HEK293 (cell line): ENCODE results near the gene NAALADL2.

ENCODE experiments used
- CTCF ChIA-PET: fragments of 350-600 bp; formaldehyde crosslinking; extraction: SDS; loops from one replicate; lab custom pipeline; 2021; ENCODE audit warnings: antibody characterized with exemption; lab: Yijun Ruan, JAX
- POLR2A ChIA-PET: fragments of 300-600 bp; formaldehyde crosslinking; extraction: SDS; loops from one replicate; lab custom pipeline; 2020; ENCODE audit warnings: antibody characterized with exemption, inconsistent platforms; lab: Yijun Ruan, JAX
- H3K27ac ChIP-seq: fragments of 200-500 bp; sonication (Bioruptor generic); 2 replicates; pipeline ENCODE4 v1.5.1; 2014; ENCODE audit warnings: low read depth, low read length, control low read depth, inconsistent platforms; ENCODE audit errors: extremely low read depth
- H3K36me3 ChIP-seq, 2 experiments: fragments of 200-500 bp in 1 of 2; sonication (Bioruptor generic) in 1 of 2; 1 replicate in 1 of 2; 2 replicates in 1 of 2; pipeline ENCODE4 v1.5.1; 2014 to 2017; ENCODE audit warnings: inconsistent platforms in 2 of 2, low read length in 2 of 2; ENCODE audit not compliant: control insufficient read depth in 2 of 2, insufficient read depth in 1 of 2
- H3K4me1 ChIP-seq: fragments of 200-500 bp; sonication (Bioruptor generic); 2 replicates; pipeline ENCODE4 v1.5.1; 2014; ENCODE audit warnings: mild to moderate bottlenecking, low read length, inconsistent platforms; ENCODE audit not compliant: control insufficient read depth, insufficient read depth
- H3K4me3 ChIP-seq: 2 replicates; pipeline ENCODE4 v1.5.1; 2011; ENCODE audit warnings: low read depth, mild to moderate bottlenecking, control low read depth, low read length, moderate library complexity
- H3K9me3 ChIP-seq: fragments of 200-500 bp; sonication (Bioruptor generic); 2 replicates; pipeline ENCODE4 v1.5.1; 2014; ENCODE audit warnings: low read depth, low read length, inconsistent platforms; ENCODE audit not compliant: control insufficient read depth, insufficient read depth
- HOXD13 ChIP-seq: sonication (generic); formaldehyde crosslinking; IDR thresholded peaks from 2 replicates; pipeline ENCODE4 v1.8.0; 2022; ENCODE audit warnings: missing genetic modification reagents, borderline replicate concordance
- OSR2 ChIP-seq: fragments of 450-650 bp; formaldehyde crosslinking; IDR thresholded peaks from 2 replicates; pipeline ENCODE4 v1.5.1; 2016; ENCODE audit warnings: missing biosample characterization, missing genetic modification characterization
- TCF7L2 ChIP-seq: IDR thresholded peaks from 2 replicates; pipeline ENCODE4 v1.6.1; 2011; ENCODE audit warnings: low read depth, mild to moderate bottlenecking, inconsistent platforms, low read length, moderate library complexity, borderline replicate concordance
- ZFP37 ChIP-seq: fragments of 450-650 bp; formaldehyde crosslinking; IDR thresholded peaks from 2 replicates; pipeline ENCODE4 v1.5.1; 2016; ENCODE audit warnings: missing biosample characterization, missing genetic modification characterization
- ZFP69B ChIP-seq: fragments of 450-650 bp; formaldehyde crosslinking; IDR thresholded peaks from 2 replicates; pipeline ENCODE4 v1.5.1; 2016; ENCODE audit warnings: missing biosample characterization, missing genetic modification characterization
- ZNF16 ChIP-seq: fragments of 450-650 bp; formaldehyde crosslinking; IDR thresholded peaks from 2 replicates; pipeline ENCODE4 v1.5.1; 2016; ENCODE audit warnings: low read depth, missing biosample characterization, missing genetic modification characterization
- ZNF221 ChIP-seq: fragments of 450-650 bp; formaldehyde crosslinking; IDR thresholded peaks from 2 replicates; pipeline ENCODE4 v1.5.1; 2017; ENCODE audit warnings: missing biosample characterization, missing genetic modification characterization, borderline replicate concordance
- ZNF223 ChIP-seq: fragments of 450-650 bp; formaldehyde crosslinking; IDR thresholded peaks from 2 replicates; pipeline ENCODE4 v1.5.1; 2016; ENCODE audit warnings: missing biosample characterization, missing genetic modification characterization
- ZNF391 ChIP-seq: fragments of 450-650 bp; formaldehyde crosslinking; IDR thresholded peaks from 2 replicates; pipeline ENCODE4 v1.5.1; 2016; ENCODE audit warnings: low read depth, missing biosample characterization, missing genetic modification characterization, borderline replicate concordance
- ZNF394 ChIP-seq: fragments of 450-650 bp; formaldehyde crosslinking; IDR thresholded peaks from 2 replicates; pipeline ENCODE4 v1.5.1; 2016; ENCODE audit warnings: missing biosample characterization, missing genetic modification characterization, mild to moderate bottlenecking, moderate library complexity, borderline replicate concordance
- ZNF530 ChIP-seq: fragments of 450-650 bp; formaldehyde crosslinking; IDR thresholded peaks from 2 replicates; pipeline ENCODE4 v1.5.1; 2016; ENCODE audit warnings: low read depth, missing biosample characterization, missing genetic modification characterization
- ZNF558 ChIP-seq: fragments of 450-650 bp; formaldehyde crosslinking; IDR thresholded peaks from 2 replicates; pipeline ENCODE4 v1.5.1; 2016; ENCODE audit warnings: missing biosample characterization, missing genetic modification characterization
- ZNF747 ChIP-seq: fragments of 450-650 bp; formaldehyde crosslinking; IDR thresholded peaks from 2 replicates; pipeline ENCODE4 v1.5.1; 2016; ENCODE audit warnings: missing biosample characterization, missing genetic modification characterization
- ZNF837 ChIP-seq: fragments of 450-650 bp; formaldehyde crosslinking; IDR thresholded peaks from 2 replicates; pipeline ENCODE4 v1.5.1; 2016; ENCODE audit warnings: missing biosample characterization, missing genetic modification characterization
- ZXDB ChIP-seq: fragments of 450-650 bp; formaldehyde crosslinking; IDR thresholded peaks from 2 replicates; pipeline ENCODE4 v1.5.1; 2016; ENCODE audit warnings: missing biosample characterization, missing genetic modification characterization
- TF ChIP-seq, protein P1 (sequence below): fragments of 450-650 bp; formaldehyde crosslinking; conservative IDR thresholded peaks from 2 replicates; pipeline ENCODE4 v1.5.1; 2016; ENCODE audit warnings: low read depth, missing biosample characterization, missing genetic modification characterization

Gene NAALADL2

DNA sequence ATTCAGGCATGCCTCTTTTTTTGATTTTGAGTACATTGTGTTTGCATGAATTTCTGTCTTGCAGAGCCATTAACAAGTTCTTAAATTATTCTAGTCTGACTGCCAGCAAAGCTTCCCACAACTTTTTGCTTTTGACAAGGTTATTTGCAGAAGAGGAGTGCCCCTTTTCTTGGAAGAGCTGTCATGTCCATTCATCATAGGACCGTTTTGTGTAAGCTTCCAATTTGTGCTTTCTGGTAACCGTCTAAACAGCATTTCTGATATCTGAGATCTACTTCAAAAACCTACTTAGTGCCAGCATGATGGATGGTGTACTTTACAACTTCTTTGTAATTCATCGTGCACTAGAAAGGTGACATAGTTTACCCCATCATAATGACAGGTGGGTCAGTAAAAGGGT, 379.7 kb downstream of the NAALADL2 start:
- TF ChIP-seq TCF7L2, result 0 out of 2 replicates have a peak, but pooled peaks have one; percentile 31
- TF ChIP-seq, protein P1, sequence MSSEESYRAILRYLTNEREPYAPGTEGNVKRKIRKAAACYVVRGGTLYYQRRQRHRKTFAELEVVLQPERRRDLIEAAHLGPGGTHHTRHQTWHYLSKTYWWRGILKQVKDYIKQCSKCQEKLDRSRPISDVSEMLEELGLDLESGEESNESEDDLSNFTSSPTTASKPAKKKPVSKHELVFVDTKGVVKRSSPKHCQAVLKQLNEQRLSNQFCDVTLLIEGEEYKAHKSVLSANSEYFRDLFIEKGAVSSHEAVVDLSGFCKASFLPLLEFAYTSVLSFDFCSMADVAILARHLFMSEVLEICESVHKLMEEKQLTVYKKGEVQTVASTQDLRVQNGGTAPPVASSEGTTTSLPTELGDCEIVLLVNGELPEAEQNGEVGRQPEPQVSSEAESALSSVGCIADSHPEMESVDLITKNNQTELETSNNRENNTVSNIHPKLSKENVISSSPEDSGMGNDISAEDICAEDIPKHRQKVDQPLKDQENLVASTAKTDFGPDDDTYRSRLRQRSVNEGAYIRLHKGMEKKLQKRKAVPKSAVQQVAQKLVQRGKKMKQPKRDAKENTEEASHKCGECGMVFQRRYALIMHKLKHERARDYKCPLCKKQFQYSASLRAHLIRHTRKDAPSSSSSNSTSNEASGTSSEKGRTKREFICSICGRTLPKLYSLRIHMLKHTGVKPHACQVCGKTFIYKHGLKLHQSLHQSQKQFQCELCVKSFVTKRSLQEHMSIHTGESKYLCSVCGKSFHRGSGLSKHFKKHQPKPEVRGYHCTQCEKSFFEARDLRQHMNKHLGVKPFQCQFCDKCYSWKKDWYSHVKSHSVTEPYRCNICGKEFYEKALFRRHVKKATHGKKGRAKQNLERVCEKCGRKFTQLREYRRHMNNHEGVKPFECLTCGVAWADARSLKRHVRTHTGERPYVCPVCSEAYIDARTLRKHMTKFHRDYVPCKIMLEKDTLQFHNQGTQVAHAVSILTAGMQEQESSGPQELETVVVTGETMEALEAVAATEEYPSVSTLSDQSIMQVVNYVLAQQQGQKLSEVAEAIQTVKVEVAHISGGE, result no peak
- TF ChIP-seq, all 188 proteins: peak for 1
- no peaks in the 10 kb centered on the region for H3K36me3 ChIP-seq
- H3K4me1 ChIP-seq, result no peaks in the 10 kb centered on the region
- ChIA-PET POLR2A (no interaction called here), CTCF (no interaction called here)
- H3K9me3 ChIP-seq, result no peaks in the 10 kb centered on the region
- no peak overlapping the region for H3K27ac ChIP-seq
- H3K4me3 ChIP-seq, result no peak overlapping the region

DNA sequence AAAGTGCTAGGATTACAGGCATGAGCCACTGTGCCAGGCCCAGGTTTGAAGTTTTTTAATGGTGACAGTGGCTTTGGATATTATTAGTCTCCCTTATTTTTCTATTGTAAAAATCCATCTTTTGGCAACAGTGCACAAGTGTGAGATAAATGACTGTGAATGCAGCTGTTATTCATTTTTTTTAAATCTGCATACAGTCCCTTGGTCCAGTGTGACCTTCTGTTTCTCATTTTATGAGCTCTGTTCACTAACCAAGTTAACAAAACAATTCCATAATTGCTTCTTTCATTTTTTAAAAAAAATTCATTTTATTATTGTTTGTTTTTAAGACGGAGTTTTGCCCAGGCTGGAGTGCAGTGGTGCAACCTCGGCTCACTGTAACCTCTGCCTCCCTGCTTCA, 381.8 kb downstream of the NAALADL2 start:
- POLR2A ChIA-PET, result no interaction called here
- CTCF ChIA-PET, result no interaction called here
- Histone ChIP-seq H3K36me3 (no peaks in the 10 kb centered on the region), H3K9me3 (no peaks in the 10 kb centered on the region), H3K4me1 (no peaks in the 10 kb centered on the region), H3K4me3 (no peak overlapping the region), H3K27ac (no peak overlapping the region)
- no peak for TF ChIP-seq ZNF558 (tag by site-specific recombination)
- TF ChIP-seq HOXD13 (CRISPR knock-in tag), result no peak
- TF ChIP-seq ZFP69B, result no peak
- TF ChIP-seq ZNF530 (tag by site-specific recombination), result no peak
- TF ChIP-seq ZNF221 (tag by site-specific recombination), result no peak
- TF ChIP-seq ZFP37, result no peak
- TF ChIP-seq ZNF394 (tag by site-specific recombination), result no peak

DNA sequence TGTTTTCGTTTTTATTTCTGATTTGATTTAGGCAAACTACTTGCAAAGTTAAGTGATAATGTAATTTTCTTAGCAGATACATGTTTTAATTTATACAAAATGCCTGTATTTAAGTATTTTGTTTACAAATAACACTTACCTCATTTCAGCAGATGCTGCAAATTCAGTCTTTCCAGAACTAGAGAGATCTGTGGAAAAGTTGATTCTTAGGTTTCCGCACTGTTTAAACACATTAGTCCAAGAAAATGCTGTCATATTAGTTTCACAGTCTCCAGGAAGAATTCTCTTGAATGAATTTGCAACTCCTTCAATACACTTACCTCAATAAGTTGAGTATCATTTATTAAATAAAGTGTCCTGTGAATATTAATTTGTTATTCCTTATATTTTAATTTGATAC, 383.1 kb downstream of the NAALADL2 start:
- CTCF ChIA-PET, result interaction anchor here (0.7 kb wide), 1 partner anchor 11 kb away, joined by 3 read pairs; no protein-coding TSS in a partner anchor
- no peaks in the 10 kb centered on the region for H3K4me1 ChIP-seq
- TF ChIP-seq OSR2 (tag by site-specific recombination) (no peak), ZXDB (tag by site-specific recombination) (no peak), ZNF223 (no peak), ZNF16 (no peak), ZNF837 (tag by site-specific recombination) (no peak)
- no peak overlapping the region for H3K27ac ChIP-seq
- H3K36me3 ChIP-seq, result no peaks in the 10 kb centered on the region
- H3K9me3 ChIP-seq, result no peaks in the 10 kb centered on the region
- POLR2A ChIA-PET, result no interaction called here
- H3K4me3 ChIP-seq, result no peak overlapping the region

DNA sequence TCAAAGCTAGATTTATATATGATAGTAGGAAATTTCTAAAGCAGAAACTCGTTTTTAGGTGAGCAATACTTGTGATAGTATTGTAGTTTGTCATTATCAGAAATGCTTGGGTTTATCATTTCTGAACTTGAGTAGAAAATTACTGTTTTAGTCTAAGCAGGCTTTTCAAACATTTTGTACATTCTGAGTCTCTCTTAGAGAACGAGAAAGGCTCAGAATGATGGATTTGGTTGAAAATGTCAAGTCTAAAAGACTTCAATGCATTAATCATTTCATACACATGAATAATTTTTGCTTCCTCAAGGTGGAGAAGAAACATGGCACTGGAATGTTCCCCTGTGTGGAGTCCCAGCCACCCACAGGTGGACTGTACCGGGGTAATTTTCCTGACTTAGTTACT, 387.1 kb downstream of the NAALADL2 start:
- Histone ChIP-seq H3K27ac (no peak overlapping the region), H3K9me3 (no peaks in the 10 kb centered on the region)
- ChIA-PET POLR2A (no interaction called here), CTCF (no interaction called here)
- TF ChIP-seq ZNF391 (tag by site-specific recombination) (no peak), ZNF747 (tag by site-specific recombination) (no peak), ZXDB (tag by site-specific recombination) (no peak), HOXD13 (CRISPR knock-in tag) (no peak)
- TF ChIP-seq, all 188 proteins: peak for 0
- Histone ChIP-seq H3K4me1 (no peaks in the 10 kb centered on the region), H3K36me3 (no peaks in the 10 kb centered on the region), H3K4me3 (no peak overlapping the region)
